GM12873 (cell line): Measurements from ENCODE around the gene FOXA1.

Experiments
- TF ChIP-seq, protein P1 (sequence below): IDR thresholded peaks from 2 replicates; pipeline ENCODE4 v1.5.1; 2012; ENCODE audit warnings: low read depth, mild to moderate bottlenecking, moderate library complexity, low read length, control low read depth; ENCODE audit not compliant: insufficient read depth; ENCODE audit errors: missing control alignments

The FOXA1 gene

GRCh38 chr14:37585971-37586796, 8.9 kb downstream of the FOXA1 start:
- TF ChIP-seq, protein P1, sequence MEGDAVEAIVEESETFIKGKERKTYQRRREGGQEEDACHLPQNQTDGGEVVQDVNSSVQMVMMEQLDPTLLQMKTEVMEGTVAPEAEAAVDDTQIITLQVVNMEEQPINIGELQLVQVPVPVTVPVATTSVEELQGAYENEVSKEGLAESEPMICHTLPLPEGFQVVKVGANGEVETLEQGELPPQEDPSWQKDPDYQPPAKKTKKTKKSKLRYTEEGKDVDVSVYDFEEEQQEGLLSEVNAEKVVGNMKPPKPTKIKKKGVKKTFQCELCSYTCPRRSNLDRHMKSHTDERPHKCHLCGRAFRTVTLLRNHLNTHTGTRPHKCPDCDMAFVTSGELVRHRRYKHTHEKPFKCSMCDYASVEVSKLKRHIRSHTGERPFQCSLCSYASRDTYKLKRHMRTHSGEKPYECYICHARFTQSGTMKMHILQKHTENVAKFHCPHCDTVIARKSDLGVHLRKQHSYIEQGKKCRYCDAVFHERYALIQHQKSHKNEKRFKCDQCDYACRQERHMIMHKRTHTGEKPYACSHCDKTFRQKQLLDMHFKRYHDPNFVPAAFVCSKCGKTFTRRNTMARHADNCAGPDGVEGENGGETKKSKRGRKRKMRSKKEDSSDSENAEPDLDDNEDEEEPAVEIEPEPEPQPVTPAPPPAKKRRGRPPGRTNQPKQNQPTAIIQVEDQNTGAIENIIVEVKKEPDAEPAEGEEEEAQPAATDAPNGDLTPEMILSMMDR, result no peak

DNA sequence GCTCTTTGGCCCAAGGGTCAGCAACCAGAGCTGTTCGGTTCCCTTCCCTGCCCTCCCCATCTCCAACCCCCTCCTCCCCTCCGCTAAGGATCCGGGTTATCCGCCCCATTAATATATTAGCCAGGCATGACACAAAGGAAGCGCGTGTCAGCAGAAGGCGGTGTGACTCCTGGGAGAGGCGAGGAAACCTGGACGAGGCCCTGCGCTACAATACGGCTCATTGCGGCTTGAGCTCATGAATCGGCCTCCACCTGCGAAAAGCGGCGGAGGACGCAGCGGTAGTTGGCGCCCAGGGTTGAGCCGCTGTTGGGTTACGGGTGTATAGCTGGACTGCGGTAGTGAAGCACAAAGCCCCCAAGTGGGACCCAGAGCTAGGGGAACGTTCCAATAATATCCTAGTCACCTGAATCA, 9.9 kb downstream of the FOXA1 start:
- TF ChIP-seq, protein P1, result no peak

DNA sequence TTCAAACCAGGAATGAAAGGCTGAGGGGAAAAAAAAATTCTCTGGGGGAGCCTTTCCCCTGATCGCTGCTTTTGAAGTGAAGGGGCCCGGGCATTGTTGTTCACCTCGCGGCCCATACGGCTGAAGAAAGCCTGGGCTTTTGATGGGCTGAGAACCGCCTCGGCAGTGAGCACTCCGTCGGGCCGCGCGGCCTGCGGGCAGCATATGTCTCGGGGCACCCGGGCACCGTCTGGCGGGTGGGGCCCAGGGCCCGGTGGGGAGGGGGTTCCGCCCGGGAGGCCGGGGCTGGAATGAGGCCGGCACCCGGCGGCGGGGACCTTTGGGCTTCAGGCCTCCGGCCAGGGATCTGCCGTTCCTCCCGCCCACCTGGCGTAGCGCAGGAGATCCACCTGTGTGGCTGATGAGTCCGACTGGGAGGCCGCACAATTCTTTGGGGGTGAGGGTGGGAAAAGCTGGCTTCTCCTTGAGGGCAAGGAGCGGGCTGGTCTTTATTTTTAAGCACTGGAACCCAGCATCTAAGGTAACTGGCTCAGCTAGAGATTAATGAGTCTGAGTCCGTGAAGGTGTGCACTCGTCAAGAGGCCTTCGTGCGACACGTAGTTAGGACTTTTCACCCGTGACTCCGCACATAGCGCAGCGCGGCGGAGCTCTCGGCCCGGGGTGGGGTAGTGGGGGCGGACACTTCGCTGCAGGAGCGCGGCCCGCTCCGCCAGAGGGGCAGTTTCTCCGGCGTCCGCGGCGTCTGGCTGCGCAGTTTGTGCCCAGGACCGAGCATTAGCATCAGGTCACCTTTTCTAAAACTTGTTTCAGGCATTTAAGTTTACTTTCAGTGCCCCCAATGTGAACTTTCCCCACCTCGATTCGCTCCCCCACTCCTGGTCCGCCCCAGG, 10.6 kb downstream of the FOXA1 start:
- TF ChIP-seq, protein P1, result no peak

DNA sequence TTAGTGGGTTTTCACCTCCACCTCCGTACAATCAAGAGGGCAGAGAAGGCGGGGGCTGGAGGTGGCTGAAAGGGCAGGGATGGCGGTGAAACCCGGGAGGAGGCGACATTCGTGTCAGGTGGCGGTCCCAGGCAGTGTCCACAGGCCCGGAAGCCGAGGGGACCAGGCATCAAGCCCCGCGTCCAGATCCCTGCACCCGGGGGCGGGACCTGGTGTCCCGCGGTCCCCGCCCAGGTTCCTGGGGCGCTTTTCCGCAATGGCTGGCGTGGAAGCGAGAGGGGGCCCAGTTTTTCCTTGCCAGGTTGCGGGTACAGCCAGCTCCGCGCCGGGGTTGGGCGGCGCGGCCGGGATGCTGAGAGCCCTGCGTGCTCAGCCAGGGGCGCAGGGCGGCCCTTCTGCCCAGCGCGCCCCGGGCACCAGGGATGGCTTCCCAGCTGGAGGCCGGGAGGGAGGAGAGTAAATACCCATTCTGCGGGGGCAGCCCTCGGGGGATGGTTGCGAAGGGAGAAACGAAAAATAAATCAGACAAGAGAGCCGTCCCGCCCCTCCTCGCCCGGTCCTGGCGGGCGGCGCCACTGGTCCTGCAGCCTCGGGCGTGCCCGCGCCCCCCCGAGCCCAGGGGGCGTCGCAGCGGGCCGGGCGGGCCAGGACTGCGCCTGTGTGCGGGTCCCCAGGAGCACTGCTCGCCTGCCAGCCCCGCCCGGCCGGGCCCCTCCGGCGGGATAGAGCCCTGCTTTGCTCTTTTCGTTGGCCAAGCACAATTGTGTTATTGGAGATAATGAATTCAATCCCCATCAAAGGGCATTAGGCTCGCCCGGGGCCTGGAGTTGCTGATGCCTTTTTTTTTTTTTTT, 11.5 kb downstream of the FOXA1 start:
- TF ChIP-seq, protein P1, result no peak

GRCh38 chr14:37580146-37580545, 14.9 kb downstream of the FOXA1 start:
- TF ChIP-seq, protein P1, result no peak

DNA sequence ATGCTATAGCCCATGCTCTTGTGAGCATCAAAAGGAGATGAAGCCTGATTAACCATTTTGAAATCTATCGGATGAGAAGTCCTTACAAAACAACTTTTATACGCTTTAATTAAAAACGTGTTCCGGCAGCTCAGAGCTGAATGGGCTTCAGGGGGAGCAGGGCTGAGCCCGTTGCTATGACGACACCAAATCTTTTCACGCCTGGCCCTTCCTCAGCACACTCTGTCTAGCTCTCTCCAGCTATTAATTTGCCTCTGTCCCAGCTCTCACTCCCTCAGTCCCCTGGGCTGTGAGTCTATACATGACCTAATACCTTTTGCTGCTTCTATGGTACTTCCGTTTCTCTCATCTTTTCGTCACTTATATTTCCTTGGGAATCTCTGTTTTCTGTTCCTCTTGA, 15.8 kb downstream of the FOXA1 start:
- TF ChIP-seq, protein P1, result no peak

DNA sequence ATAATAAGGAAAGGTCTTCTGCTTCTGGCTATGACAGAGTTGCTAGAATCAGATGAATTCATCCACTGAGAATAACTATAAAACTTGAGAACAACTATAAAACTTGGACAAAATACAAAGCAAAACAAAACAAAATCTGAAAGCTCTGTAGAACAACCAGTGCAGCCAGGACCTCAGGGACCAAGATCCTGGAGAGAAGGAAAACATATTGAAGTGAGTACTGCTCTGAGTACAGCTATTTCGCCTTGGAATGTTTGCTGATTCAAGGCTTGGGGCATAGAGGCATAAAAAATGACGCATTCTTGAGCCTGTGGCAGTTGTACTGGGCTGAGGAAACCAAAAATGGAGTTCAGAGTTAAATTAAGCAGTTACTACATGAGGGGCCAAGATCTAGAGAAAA, 21.7 kb downstream of the FOXA1 start:
- TF ChIP-seq, protein P1, result no peak
